OCI-LY3 (cell line): Measurements from ENCODE around the gene PRCP.

Experiments used
- EZH2phosphoT487 ChIP-seq: fragments of 200-600 bp; shearing (Covaris generic); IDR thresholded peaks from 2 replicates; pipeline ENCODE4 v1.6.1; 2018; ENCODE audit warnings: antibody characterized with exemption, mixed run types, low read depth
- TF ChIP-seq, protein P1 (sequence below): fragments of 200-600, 300-600 bp; sonication (generic); IDR thresholded peaks from 2 replicates; pipeline ENCODE4 v1.5.1; 2014; ENCODE audit warnings: antibody characterized with exemption, low read length, low read depth

DNA sequence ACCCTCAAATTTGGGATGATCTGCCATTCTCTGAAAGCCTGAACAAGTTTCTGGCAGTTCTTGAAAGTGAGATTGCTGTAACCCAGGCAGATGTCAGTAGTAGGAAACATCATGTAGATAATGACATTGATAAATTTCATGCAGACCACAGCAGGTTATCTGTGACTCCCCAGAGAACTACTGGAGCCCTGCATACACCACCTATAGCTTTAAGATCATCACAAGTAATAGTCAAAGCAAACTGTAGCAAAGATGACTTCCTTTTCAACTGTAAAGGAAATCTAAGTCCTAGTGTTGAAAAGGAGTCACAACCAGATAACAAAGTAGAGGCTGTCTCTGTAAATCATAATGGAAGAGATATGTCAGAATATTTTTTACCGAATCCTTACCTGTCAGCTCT, 32.3 kb upstream of the PRCP start:
- TF ChIP-seq, protein P1, sequence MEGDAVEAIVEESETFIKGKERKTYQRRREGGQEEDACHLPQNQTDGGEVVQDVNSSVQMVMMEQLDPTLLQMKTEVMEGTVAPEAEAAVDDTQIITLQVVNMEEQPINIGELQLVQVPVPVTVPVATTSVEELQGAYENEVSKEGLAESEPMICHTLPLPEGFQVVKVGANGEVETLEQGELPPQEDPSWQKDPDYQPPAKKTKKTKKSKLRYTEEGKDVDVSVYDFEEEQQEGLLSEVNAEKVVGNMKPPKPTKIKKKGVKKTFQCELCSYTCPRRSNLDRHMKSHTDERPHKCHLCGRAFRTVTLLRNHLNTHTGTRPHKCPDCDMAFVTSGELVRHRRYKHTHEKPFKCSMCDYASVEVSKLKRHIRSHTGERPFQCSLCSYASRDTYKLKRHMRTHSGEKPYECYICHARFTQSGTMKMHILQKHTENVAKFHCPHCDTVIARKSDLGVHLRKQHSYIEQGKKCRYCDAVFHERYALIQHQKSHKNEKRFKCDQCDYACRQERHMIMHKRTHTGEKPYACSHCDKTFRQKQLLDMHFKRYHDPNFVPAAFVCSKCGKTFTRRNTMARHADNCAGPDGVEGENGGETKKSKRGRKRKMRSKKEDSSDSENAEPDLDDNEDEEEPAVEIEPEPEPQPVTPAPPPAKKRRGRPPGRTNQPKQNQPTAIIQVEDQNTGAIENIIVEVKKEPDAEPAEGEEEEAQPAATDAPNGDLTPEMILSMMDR, result no peak
- no peak for TF ChIP-seq EZH2phosphoT487
